Kidney (tissue), 22 donors: Measurements from ENCODE around the gene MRTFA. TPM values are rescaled to one million over a fixed set of nuclear protein-coding genes. Genes with fewer than 3 reads are reported as not detected.

Experiments
- DNase-seq, 5 donors: peaks; one replicate each; pipeline ENCODE4 v3.0.0-alpha.2; 2013 to 2020
- FAIRE-seq: peaks from 2 replicates; lab custom pipeline; 2012; peaks lifted over from hg19 to GRCh38; lab: Jason Lieb, UNC
- H3K27ac ChIP-seq, 2 donors: one replicate each; pipeline ENCODE4 v1.7.0; 2013; ENCODE audit warnings: low read depth in 2 of 2, low read length in 2 of 2, inconsistent platforms in 1 of 2
- H3K27me3 ChIP-seq: one replicate; pipeline ENCODE4 v1.7.1; 2013; ENCODE audit warnings: low read length, inconsistent platforms; ENCODE audit not compliant: control insufficient read depth, insufficient read depth
- H3K36me3 ChIP-seq, 3 donors: one replicate each; pipeline versions ENCODE4 v1.7.0 to v1.7.1; 2013; ENCODE audit warnings: low read length in 3 of 3, control low read depth in 1 of 3, inconsistent platforms in 1 of 3; ENCODE audit not compliant: insufficient read depth in 3 of 3, control insufficient read depth in 2 of 3
- H3K4me1 ChIP-seq, 3 donors: one replicate each; pipeline versions ENCODE4 v1.7.0 to v1.7.1; 2013; ENCODE audit warnings: low read length in 3 of 3, inconsistent platforms in 1 of 3, low read depth in 1 of 3; ENCODE audit not compliant: control insufficient read depth in 2 of 3, insufficient read depth in 2 of 3
- H3K4me3 ChIP-seq, 3 donors: one replicate each; pipeline versions ENCODE4 v1.7.0 to v1.8.1; 2013; ENCODE audit warnings: low read length in 3 of 3, control low read depth in 1 of 3, inconsistent platforms in 1 of 3
- H3K9ac ChIP-seq, 3 donors: one replicate each; pipeline versions ENCODE4 v1.7.0 to v1.7.1; 2013; ENCODE audit warnings: low read length in 3 of 3, control low read depth in 1 of 3, inconsistent platforms in 1 of 3
- H3K9me3 ChIP-seq, 3 donors: one replicate each; pipeline versions ENCODE4 v1.7.0 to v1.7.1; 2013; ENCODE audit warnings: low read length in 3 of 3, control low read depth in 1 of 3, inconsistent platforms in 1 of 3; ENCODE audit not compliant: control insufficient read depth in 2 of 3, insufficient read depth in 1 of 3
- intact Hi-C: fragments of 100-400 bp; cut with DNase I; formaldehyde crosslinking; loops from one replicate; pipeline ENCODE4 v1.11.1; 2022
- long read RNA-seq, 10 donors: library from polyadenylated mRNA in 1 of 10; unstranded in 1 of 10; transcript quantifications; one replicate each; pipeline ENCODE4 v2.0.0 and lab custom pipeline, GENCODE V29; 2021 to 2026
- polyA plus RNA-seq: library from polyadenylated mRNA; stranded (reverse); fragments of 350-450 nt; fragmentation: Illumina TruSeq; extraction: RNeasy Lipid Tissue Mini Kit (QIAGEN cat#74804); gene quantifications from one replicate; pipeline ENCODE4 v1.2.3, GENCODE V29; 2014; ENCODE audit warnings: low read depth, low replicate concordance; ENCODE audit not compliant: insufficient read depth
- total RNA-seq: library from RNA; stranded (reverse); fragmentation: NEBNext Ultra II Directional; extraction: Animal tissue kit (Norgen Biotek cat#: 25700); gene quantifications from one replicate; pipeline ENCODE4 v1.2.1, GENCODE V29; 2021
- TF ChIP-seq, protein P1 (sequence below): IDR thresholded peaks from 3 replicates; pipeline ENCODE4 v1.5.1; 2012; ENCODE audit warnings: mild to moderate bottlenecking, moderate library complexity, borderline replicate concordance; ENCODE audit not compliant: insufficient read depth; ENCODE audit errors: extremely low read depth
- donor health status: control.
- donor health status: control.
- donor health status: control.
- donor health status: control.
- donor health status: control.
- donor health status: DM: yes; HTN: yes; CAD: no.
- donor health status: Normal renal cell carcinoma (clear cell type).

MRTFA gene
- total RNA-seq, result 59.9 TPM
- 12.5 TPM for polyA plus RNA-seq
- long read RNA-seq, donor 1, partial matches to known transcripts, result 6 of 6 reads
- long read RNA-seq, donor 1, other reads (novel, unspliced or antisense), result 0 of 6 reads
- long read RNA-seq, donor 2, partial matches to known transcripts, result 0 of 1 reads
- long read RNA-seq, donor 2, other reads (novel, unspliced or antisense), result 0 of 1 reads
- long read RNA-seq, donor 3, full-length matches to known transcripts, result 2 of 7 reads
- long read RNA-seq, donor 3, partial matches to known transcripts, result 5 of 7 reads
- long read RNA-seq, donor 3, other reads (novel, unspliced or antisense), result 0 of 7 reads
- long read RNA-seq, donor 4, full-length matches to known transcripts, result 3 of 3 reads
- long read RNA-seq, donor 4, partial matches to known transcripts, result 0 of 3 reads
- long read RNA-seq, donor 4, other reads (novel, unspliced or antisense), result 0 of 3 reads
- long read RNA-seq, donor 5, result 0 reads
- long read RNA-seq, donor 6, full-length matches to known transcripts, result 1 of 1 reads
- long read RNA-seq, donor 6, partial matches to known transcripts, result 0 of 1 reads
- long read RNA-seq, donor 6, other reads (novel, unspliced or antisense), result 0 of 1 reads
- long read RNA-seq, donor 7, partial matches to known transcripts, result 6 of 19 reads
- long read RNA-seq, donor 7, other reads (novel, unspliced or antisense), result 11 of 19 reads
- long read RNA-seq, donor 8, partial matches to known transcripts, result 8 of 8 reads
- long read RNA-seq, donor 8, other reads (novel, unspliced or antisense), result 0 of 8 reads
- long read RNA-seq, donor 9, result 0 reads
- long read RNA-seq, donor 10, full-length matches to known transcripts, result 3 of 3 reads
- long read RNA-seq, donor 10, partial matches to known transcripts, result 0 of 3 reads
- long read RNA-seq, donor 10, other reads (novel, unspliced or antisense), result 0 of 3 reads

DNA sequence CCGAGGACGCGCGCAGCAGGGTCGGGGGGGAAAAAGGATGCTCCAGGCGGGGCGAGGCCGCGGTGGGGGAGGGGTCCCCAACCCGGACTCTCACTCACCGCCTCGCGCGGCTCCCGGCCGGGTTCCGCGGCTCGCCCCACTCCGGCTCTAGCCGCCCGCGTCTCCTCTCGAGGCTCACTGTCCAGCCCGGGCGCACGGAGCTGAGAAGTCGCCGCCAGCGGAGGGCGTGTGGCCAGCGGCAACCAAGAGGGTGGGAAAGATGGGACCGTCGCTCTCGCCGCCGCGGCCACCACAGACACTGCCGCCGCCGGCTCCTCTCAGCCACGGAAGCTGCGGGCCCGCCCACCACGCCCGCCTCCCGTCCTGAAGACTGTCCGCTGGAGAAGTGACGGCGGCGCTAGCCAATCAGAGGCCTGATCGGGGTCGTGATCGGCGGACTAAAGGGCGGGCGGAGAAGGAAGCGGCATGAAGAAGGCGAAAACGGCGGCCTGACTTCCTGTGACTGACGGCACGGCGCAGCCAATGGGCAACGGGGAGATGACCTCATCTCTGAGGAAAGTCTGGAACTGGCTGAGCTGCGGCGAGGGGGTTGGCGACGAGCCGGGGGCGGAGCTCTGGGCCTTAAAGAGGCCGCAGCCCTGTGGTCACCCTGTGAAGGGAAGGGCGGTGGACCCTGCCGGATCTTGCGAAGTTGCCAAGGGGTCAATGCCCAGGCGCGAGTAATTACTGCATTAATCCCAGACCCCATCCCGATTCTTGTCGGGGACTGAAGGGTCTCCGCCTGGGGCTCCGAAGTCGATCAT, at the start of gene MRTFA:
MRTFA (minus strand) TSS at position 340 of the 803 bp plus-strand sequence.
- peak; percentile 100 for DNase-seq
- peak within 1 kb of the TSS; percentile 79 to 91 (median 87) for H3K4me3 ChIP-seq
- H3K36me3 ChIP-seq, result no peaks in the 10 kb centered on the region
- H3K9me3 ChIP-seq, result no peaks in the 10 kb centered on the region
- no peaks in the 10 kb centered on the region for H3K27me3 ChIP-seq
- peak within 1 kb of the TSS; percentile 81 to 90 for H3K27ac ChIP-seq
- intact Hi-C loops, result no loop called here
- TF ChIP-seq, protein P1, sequence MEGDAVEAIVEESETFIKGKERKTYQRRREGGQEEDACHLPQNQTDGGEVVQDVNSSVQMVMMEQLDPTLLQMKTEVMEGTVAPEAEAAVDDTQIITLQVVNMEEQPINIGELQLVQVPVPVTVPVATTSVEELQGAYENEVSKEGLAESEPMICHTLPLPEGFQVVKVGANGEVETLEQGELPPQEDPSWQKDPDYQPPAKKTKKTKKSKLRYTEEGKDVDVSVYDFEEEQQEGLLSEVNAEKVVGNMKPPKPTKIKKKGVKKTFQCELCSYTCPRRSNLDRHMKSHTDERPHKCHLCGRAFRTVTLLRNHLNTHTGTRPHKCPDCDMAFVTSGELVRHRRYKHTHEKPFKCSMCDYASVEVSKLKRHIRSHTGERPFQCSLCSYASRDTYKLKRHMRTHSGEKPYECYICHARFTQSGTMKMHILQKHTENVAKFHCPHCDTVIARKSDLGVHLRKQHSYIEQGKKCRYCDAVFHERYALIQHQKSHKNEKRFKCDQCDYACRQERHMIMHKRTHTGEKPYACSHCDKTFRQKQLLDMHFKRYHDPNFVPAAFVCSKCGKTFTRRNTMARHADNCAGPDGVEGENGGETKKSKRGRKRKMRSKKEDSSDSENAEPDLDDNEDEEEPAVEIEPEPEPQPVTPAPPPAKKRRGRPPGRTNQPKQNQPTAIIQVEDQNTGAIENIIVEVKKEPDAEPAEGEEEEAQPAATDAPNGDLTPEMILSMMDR, result no peak
- FAIRE-seq, result peak; percentile 98
- H3K4me1 ChIP-seq, result peaks cover 0 to 16% (median 0%) of the 10 kb centered on the region in 3 donors
- peak within 1 kb of the TSS; percentile 73 to 90 (median 80) for H3K9ac ChIP-seq

GRCh38 chr22:40685406-40685805, 48.9 kb upstream of the MRTFA start:
- intact Hi-C loops, result no loop called here
- FAIRE-seq, result no peak

GRCh38 chr22:40684728-40685127, 48.2 kb upstream of the MRTFA start:
- H3K4me3 ChIP-seq, result no peak overlapping the region
- H3K9ac ChIP-seq, result no peak overlapping the region
- H3K36me3 ChIP-seq, result no peaks in the 10 kb centered on the region
- peaks cover 0 to 2% (median 0%) of the 10 kb centered on the region in 3 donors for H3K4me1 ChIP-seq
- TF ChIP-seq, protein P1, result no peak
- FAIRE-seq (no peak), DNase-seq (no peak)
- no peak overlapping the region for H3K27ac ChIP-seq
- intact Hi-C loops, result no loop called here
- H3K9me3 ChIP-seq, result no peaks in the 10 kb centered on the region
- H3K27me3 ChIP-seq, result no peaks in the 10 kb centered on the region

More at GRCh38 chr22:40685406-40685805, 48.9 kb upstream of the MRTFA start:
- no peak overlapping the region for H3K27ac ChIP-seq
- no peaks in the 10 kb centered on the region for H3K27me3 ChIP-seq
- H3K4me3 ChIP-seq, result no peak overlapping the region
- H3K9ac ChIP-seq, result no peak overlapping the region
- TF ChIP-seq, protein P1, result no peak
- no peaks in the 10 kb centered on the region for H3K36me3 ChIP-seq
- no peak for DNase-seq
- no peaks in the 10 kb centered on the region for H3K9me3 ChIP-seq
- no peaks in the 10 kb centered on the region for H3K4me1 ChIP-seq
